ENCODE data around the gene PIMREG.

PIMREG gene

GRCh38 chr17:6435051-6435450 is 9.2 kb upstream of the PIMREG start, which contains the start of gene AIPL1:
Gene AIPL1, minus strand, starts transcription at chr17:6435121. Its CDS starts 17 bp downstream, at chr17:6435104.
- no peak within 1 kb of the TSS for H3K4me3 ChIP-seq (ENCODE audit: low read length)
- no peak for DNase-seq (ENCODE audit: low read depth, low spot score)

GRCh38 chr17:6435968-6436367 is 8.3 kb upstream of the PIMREG start:
- no peak overlapping the region for H3K4me3 ChIP-seq (ENCODE audit: low read length)
- peak; percentile 46 for DNase-seq (ENCODE audit: low read depth, low spot score)

- no peak overlapping the region for H3K4me3 ChIP-seq (ENCODE audit: low read length)
- DNase-seq (ENCODE audit: low read depth, low spot score): no peak
These were observed 6.8 kb upstream of the PIMREG start for GRCh38 chr17:6437466-6437865.

GRCh38 chr17:6437956-6438355 is 6.3 kb upstream of the PIMREG start:
- no peak overlapping the region for H3K4me3 ChIP-seq (ENCODE audit: low read length)
- DNase-seq (ENCODE audit: low read depth, low spot score): no peak

GRCh38 chr17:6439951-6440350 is 4.3 kb upstream of the PIMREG start:
- no peak for DNase-seq (ENCODE audit: low read depth, low spot score)
- no peak overlapping the region for H3K4me3 ChIP-seq (ENCODE audit: low read length)

GRCh38 chr17:6442775-6443174 is 1.5 kb upstream of the PIMREG start:
- DNase-seq (ENCODE audit: low read depth, low spot score): no peak
- no peak overlapping the region for H3K4me3 ChIP-seq (ENCODE audit: low read length)

GRCh38 chr17:6444571-6445335 is 498 bp downstream of the PIMREG start:
- no peak for DNase-seq (ENCODE audit: low read depth, low spot score)
- H3K4me3 ChIP-seq (ENCODE audit: low read length): peak overlapping the region; percentile 66

- no peak overlapping the region for H3K4me3 ChIP-seq (ENCODE audit: low read length)
- DNase-seq (ENCODE audit: low read depth, low spot score): no peak
These were observed 2.4 kb downstream of the PIMREG start for GRCh38 chr17:6446516-6447100.

- no peak for DNase-seq (ENCODE audit: low read depth, low spot score)
- no peak overlapping the region for H3K4me3 ChIP-seq (ENCODE audit: low read length)
These were observed 4.2 kb downstream of the PIMREG start for GRCh38 chr17:6448473-6448872.

GRCh38 chr17:6449307-6449706 is 5.1 kb downstream of the PIMREG start:
- no peak for DNase-seq (ENCODE audit: low read depth, low spot score)
- H3K4me3 ChIP-seq (ENCODE audit: low read length): no peak overlapping the region

- H3K4me3 ChIP-seq (ENCODE audit: low read length): no peak overlapping the region
- no peak for DNase-seq (ENCODE audit: low read depth, low spot score)
These were observed 6.9 kb downstream of the PIMREG start for GRCh38 chr17:6450926-6451832.

- no peak for DNase-seq (ENCODE audit: low read depth, low spot score)
- no peak overlapping the region for H3K4me3 ChIP-seq (ENCODE audit: low read length)
These were observed 8.4 kb downstream of the PIMREG start for GRCh38 chr17:6452471-6453266.

GRCh38 chr17:6453279-6454024 is 9.2 kb downstream of the PIMREG start:
- no peak overlapping the region for H3K4me3 ChIP-seq (ENCODE audit: low read length)
- DNase-seq (ENCODE audit: low read depth, low spot score): no peak

- no peak overlapping the region for H3K4me3 ChIP-seq (ENCODE audit: low read length)
- DNase-seq (ENCODE audit: low read depth, low spot score): no peak
These were observed 10.5 kb downstream of the PIMREG start for GRCh38 chr17:6454495-6455320.

GRCh38 chr17:6455321-6455705 is 11.1 kb downstream of the PIMREG start:
- peak; percentile 32 for DNase-seq (ENCODE audit: low read depth, low spot score)
- H3K4me3 ChIP-seq (ENCODE audit: low read length): no peak overlapping the region

GRCh38 chr17:6456321-6456720 is 12.1 kb downstream of the PIMREG start:
- DNase-seq (ENCODE audit: low read depth, low spot score): no peak

GRCh38 chr17:6456914-6457687 is 12.8 kb downstream of the PIMREG start:
- DNase-seq (ENCODE audit: low read depth, low spot score): no peak

More at GRCh38 chr17:6456321-6456720, 12.1 kb downstream of the PIMREG start:
- H3K4me3 ChIP-seq (ENCODE audit: low read length): no peak overlapping the region

More at GRCh38 chr17:6456914-6457687, 12.8 kb downstream of the PIMREG start:
- no peak overlapping the region for H3K4me3 ChIP-seq (ENCODE audit: low read length)

All from Jurkat, Clone E6-1 (cell line).